SK-N-MC (cell line): ENCODE results near the gene RYR2.

Experiments
- DNase-seq: peaks from one replicate; pipeline ENCODE4 v3.0.0-alpha.2; 2011; ENCODE audit warnings: low read depth, low spot score
- H3K27ac ChIP-seq: fragments of 200-600 bp; sonication (generic); 2 replicates; pipeline ENCODE4 v1.5.1; 2016; ENCODE audit warnings: mixed run types
- H3K36me3 ChIP-seq: fragments of 200-600 bp; sonication (generic); 2 replicates; pipeline ENCODE4 v1.6.1; 2017; ENCODE audit warnings: antibody characterized with exemption, low read length, mixed read lengths; ENCODE audit not compliant: insufficient read depth
- H3K4me3 ChIP-seq: fragments of 200-600 bp; sonication (generic); 2 replicates; pipeline ENCODE4 v1.5.1; 2016
- H3K9ac ChIP-seq: fragments of 200-600 bp; sonication (generic); 2 replicates; pipeline ENCODE4 v1.8.0; 2017; ENCODE audit warnings: mixed run types, mixed read lengths; ENCODE audit not compliant: insufficient read length
- H3K9me3 ChIP-seq: fragments of 200-600 bp; sonication (generic); 2 replicates; pipeline ENCODE4 v1.6.1; 2017; ENCODE audit warnings: low read depth, mild to moderate bottlenecking, antibody characterized with exemption, low read length, moderate library complexity, mixed read lengths
- EZH2 ChIP-seq: fragments of 200-600 bp; sonication (generic); IDR thresholded peaks from one replicate; pipeline ENCODE4 v1.6.1; 2017; ENCODE audit warnings: antibody characterized with exemption
- FOXP2 ChIP-seq: optimal IDR thresholded peaks from 2 replicates; pipeline ENCODE3; 2011; ENCODE audit warnings: mild to moderate bottlenecking, moderate library complexity; ENCODE audit not compliant: insufficient read depth; ENCODE audit errors: extremely low read length, control extremely low read depth
- POLR2AphosphoS5 ChIP-seq: IDR thresholded peaks from 2 replicates; pipeline ENCODE4 v1.6.1; 2012; ENCODE audit warnings: mild to moderate bottlenecking, low read depth, low read length, borderline replicate concordance

Gene RYR2

GRCh38 chr1:237879195-237879594, 837.2 kb downstream of the RYR2 start:
- H3K36me3 ChIP-seq, result no peaks in the 10 kb centered on the region
- no peaks in the 10 kb centered on the region for H3K9me3 ChIP-seq
- H3K4me3 ChIP-seq, result no peak overlapping the region
- no peak overlapping the region for H3K9ac ChIP-seq
- H3K27ac ChIP-seq, result no peak overlapping the region
- TF ChIP-seq POLR2AphosphoS5, result no peak
- no peak for TF ChIP-seq EZH2
- TF ChIP-seq FOXP2, result no peak
- no peak for DNase-seq
